GM04503 (cell line): ENCODE measurements around the gene SLFN14.
"Not testable (repeated sequence)": the region's sequence is repeated elsewhere in the genome, so short reads cannot be mapped to it uniquely, and the experiment has no call there.

Experiments used
- DNase-seq: peaks from one replicate; pipeline ENCODE4 v3.0.0-alpha.2; 2012; ENCODE audit warnings: low read depth

Gene SLFN14

DNA sequence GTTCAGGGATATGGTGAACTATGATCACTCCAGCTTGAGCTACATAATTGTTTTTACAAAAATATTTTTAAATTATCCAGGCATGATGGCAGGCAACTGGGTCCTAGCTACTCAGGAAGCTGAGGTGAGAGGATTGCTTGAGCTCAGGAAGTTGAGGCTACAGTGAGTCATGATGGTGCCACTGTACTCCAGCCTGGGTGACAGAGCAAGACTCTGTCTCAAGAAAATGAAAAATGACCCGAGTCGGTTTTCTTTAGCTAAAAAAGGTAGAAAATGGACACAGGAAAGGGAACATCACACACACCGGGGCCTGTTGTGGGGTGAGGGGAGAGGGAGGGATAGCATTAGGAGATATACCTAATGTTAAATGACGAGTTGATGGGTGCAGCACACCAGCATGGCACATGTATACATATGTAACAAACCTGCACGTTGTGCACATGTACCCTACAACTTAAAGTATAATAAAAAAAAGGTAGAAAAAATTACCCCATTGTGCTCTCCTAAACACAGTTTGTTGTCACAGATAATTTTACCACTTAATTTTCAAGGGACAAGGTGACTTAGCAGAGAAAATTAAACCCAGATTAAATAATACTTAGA is 38.9 kb downstream of the SLFN14 start:
- not testable (repeated sequence) for DNase-seq

DNA sequence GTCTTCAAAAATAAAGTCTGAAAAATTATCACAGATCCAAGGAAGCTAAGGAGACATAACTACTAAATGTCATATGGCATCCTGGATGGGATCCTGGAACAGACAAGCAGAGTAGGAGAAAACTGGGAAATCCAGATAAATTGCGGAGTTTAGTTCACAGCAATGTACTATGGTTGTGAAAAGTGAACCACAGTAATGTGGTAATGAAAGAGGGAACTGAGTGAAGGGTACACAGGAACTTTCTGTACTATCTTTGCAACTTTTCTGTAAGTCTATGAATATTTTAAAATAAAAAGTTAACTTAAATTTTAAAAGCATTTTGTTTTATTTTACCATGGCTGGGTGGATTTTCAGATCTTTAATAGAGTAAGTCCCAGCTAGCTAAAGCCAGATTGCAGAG is 39.5 kb downstream of the SLFN14 start:
- DNase-seq, result no peak

DNA sequence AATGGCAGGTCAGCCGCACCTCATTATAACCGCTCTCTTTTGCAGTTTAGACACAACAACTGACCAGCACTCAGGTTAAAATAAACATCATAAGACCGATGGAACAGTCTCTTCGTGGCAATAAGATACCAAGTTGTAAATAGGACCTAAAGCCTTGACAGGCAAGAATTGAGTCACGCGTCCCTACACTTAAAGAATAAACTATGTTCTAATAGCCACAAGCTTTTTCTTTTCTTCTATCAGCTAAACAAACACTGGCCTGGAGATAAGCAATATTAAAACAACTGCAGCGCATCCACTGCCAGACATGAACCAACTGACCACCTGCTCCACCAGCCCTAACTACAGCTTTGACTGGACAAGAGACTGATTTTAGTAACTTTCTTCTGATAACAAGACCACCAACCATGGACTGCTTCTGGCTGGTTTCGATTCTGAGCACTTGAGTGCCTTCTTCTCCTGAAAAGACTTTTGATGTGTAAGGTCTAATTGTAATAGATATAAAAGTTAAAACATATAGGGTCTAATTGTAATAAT is 40.6 kb downstream of the SLFN14 start:
- DNase-seq, result no peak

DNA sequence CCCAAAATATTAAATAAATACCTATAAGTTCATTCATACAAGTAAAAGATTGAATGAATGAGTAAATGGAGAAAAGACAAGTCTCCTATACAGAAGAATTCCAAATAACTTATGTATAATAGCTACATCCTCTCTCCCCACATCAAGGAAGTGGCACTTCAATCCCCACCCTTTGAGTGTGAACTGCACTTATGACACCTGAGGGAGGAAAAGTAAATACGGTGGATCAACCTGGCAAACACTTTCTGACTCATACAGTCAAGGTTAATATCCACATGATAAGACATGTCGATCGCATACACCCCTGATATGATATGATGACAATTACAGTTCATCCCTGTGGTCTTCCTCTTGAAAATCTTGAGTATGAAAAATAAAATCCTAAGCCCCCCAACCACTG is 41.2 kb downstream of the SLFN14 start:
- no peak for DNase-seq

DNA sequence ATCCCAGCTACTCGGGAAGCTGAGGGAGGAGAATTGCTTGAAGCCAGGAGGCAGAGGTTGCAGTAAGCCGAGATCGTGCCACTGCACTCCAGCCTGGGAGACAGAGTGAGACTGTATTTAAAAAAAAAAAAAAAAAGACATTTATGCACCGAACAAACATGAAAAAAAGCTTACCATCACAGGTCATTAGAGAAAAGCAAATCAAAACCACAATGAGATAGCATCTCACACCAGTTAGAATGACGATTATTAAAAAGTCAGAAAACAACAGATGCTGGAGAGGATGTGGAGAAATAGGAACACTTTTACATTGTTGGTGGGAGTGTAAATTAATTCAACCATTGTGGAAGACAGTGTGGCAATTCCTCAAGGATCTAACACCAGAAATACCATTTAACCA is 42.2 kb downstream of the SLFN14 start:
- not testable (repeated sequence) for DNase-seq

DNA sequence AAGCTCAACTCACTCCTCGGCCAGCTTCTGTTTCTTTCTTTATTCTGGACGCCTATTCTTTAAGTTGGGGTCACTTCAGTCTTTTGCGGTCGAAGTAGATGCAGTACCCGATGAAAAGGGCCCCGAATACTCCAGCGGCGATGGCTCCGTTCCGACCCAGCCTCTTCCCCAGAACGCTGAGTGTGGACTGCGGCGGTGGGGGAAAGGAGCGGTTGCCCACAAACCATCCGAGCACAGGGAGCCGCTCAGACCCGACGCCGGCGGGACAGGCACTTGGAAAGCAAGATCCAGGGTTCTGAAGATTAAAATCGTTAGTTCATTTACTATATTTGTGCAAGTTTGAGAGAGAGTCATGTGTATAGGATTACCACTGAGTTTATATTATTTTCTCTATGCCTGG is 45.6 kb downstream of the SLFN14 start:
- no peak for DNase-seq

DNA sequence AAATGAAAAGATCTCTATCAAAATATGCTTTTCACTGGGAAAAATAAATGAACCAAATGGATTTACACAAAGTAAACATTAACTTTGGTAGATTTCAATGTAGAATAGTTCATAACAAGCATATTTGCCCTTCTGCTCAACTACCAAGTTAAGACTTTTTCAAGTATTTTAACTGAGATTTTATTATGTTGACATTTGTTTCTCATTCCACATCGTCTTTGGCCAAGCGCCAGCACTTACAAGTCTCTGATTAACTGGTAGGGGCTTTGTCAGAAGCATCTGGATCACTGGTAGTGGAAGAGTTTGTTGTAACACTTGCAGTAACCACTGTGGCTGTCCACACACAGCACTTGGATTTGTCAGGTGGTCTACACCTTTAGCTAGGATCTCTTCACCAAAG is 46.1 kb downstream of the SLFN14 start:
- DNase-seq, result no peak
